HL-60 (cell line): ENCODE results near the gene GPD1.

Experiments used
- POLR2AphosphoS5 ChIP-seq: IDR thresholded peaks from 2 replicates; pipeline ENCODE4 v1.6.1; 2012; ENCODE audit warnings: low read depth
- TF ChIP-seq, protein P1 (sequence below): IDR thresholded peaks from one replicate; pipeline ENCODE4 v1.5.1; 2011; ENCODE audit warnings: low read length, control low read depth, inconsistent platforms; ENCODE audit not compliant: insufficient read depth

DNA sequence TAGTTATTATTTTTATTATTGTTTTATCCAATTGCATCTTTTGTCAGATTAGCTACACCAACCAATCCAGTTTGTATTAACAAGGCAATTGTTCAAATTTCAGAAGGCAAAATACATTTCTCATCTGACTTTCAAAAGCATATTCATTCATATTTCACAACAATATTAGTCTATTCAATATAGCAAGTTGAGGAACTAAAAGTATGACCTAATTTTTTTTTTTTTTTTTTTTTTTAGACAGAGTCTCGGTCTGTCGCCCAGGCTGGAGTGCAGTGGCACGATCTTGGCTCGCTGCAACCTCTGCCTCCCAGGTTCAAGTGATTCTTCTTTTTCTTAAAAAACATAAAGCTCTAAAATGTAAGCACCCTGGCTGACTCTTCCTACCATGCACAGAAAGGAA lies 25.5 kb downstream of the GPD1 start:
- no peak for TF ChIP-seq POLR2AphosphoS5
- TF ChIP-seq, protein P1, sequence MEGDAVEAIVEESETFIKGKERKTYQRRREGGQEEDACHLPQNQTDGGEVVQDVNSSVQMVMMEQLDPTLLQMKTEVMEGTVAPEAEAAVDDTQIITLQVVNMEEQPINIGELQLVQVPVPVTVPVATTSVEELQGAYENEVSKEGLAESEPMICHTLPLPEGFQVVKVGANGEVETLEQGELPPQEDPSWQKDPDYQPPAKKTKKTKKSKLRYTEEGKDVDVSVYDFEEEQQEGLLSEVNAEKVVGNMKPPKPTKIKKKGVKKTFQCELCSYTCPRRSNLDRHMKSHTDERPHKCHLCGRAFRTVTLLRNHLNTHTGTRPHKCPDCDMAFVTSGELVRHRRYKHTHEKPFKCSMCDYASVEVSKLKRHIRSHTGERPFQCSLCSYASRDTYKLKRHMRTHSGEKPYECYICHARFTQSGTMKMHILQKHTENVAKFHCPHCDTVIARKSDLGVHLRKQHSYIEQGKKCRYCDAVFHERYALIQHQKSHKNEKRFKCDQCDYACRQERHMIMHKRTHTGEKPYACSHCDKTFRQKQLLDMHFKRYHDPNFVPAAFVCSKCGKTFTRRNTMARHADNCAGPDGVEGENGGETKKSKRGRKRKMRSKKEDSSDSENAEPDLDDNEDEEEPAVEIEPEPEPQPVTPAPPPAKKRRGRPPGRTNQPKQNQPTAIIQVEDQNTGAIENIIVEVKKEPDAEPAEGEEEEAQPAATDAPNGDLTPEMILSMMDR, result no peak
